ENCODE data around the gene HS3ST1. TPM values are rescaled to one million over a fixed set of nuclear protein-coding genes. Genes with fewer than 3 reads are reported as not detected.
A peak's percentile ranks its signal among the peaks of the same experiment; 100 is the strongest.

The HS3ST1 gene
- total RNA-seq, 1 donor from 2014 or later: not detected

DNA sequence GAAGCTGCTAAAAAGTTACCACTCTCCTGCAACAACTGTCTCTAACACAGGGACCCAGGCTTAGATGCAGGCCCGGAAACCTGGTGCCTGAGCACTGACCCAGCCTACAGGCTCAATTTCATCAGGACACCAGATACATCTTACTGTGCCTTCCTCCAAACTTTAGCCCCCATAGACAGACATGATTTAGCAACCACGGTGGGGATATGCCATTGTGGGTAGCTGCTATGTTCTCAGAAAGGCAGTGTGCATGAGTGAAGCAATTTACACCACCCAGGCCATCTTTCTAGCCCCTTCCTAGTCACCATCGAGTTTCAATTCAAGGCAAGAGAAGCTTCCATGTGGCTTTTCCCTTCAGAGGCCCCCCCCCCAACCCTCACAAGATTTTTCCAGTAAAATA is 2.7 kb downstream of the HS3ST1 start:
- Histone ChIP-seq H3K27ac (no peak overlapping the region), H3K36me3 (no peaks in the 10 kb centered on the region), H3K9me3 (ENCODE audit: low read depth) (no peaks in the 10 kb centered on the region), H3F3A (ENCODE audit: low read depth) (no peaks in the 10 kb centered on the region), H3K27me3 (peaks cover 62% of the 10 kb centered on the region), H3K4me1 (peaks cover 27% of the 10 kb centered on the region), H3K4me3 (no peak overlapping the region), H3K4me2 (no peak overlapping the region), H4K20me1 (ENCODE audit: low read depth) (peaks cover 18% of the 10 kb centered on the region), H2AFZ (replicated peaks) (no peak overlapping the region), H3K9ac (no peak overlapping the region), H3K79me2 (ENCODE audit: low read depth) (no peaks in the 10 kb centered on the region)
- no peak for TF ChIP-seq EZH2phosphoT487 (IDR thresholded peaks at IDR 0.05)
- no peak for TF ChIP-seq EZH2 (IDR thresholded peaks at IDR 0.05)
- TF ChIP-seq CTCF (IDR thresholded peaks at IDR 0.05): no peak
- H3K27ac Mint-ChIP-seq: no peak overlapping the region
- no peak for DNase-seq (ENCODE audit: low spot score)
- H3K36me3 Mint-ChIP-seq: peaks cover under 1% of the 10 kb centered on the region
- peaks cover 28% of the 10 kb centered on the region for H3K27me3 Mint-ChIP-seq (ENCODE audit: insufficient read depth, low read depth)
- no peak overlapping the region for H3K4me3 Mint-ChIP-seq
- no peaks in the 10 kb centered on the region for H3K9me3 Mint-ChIP-seq
- peaks cover 36% of the 10 kb centered on the region for H3K4me1 Mint-ChIP-seq

GRCh38 chr4:11424856-11425255 is 3.8 kb downstream of the HS3ST1 start:
- Mint-ChIP-seq H3K4me3 (no peak overlapping the region), H3K27me3 (ENCODE audit: insufficient read depth, low read depth) (peaks cover 28% of the 10 kb centered on the region), H3K27ac (no peak overlapping the region), H3K4me1 (peaks cover 42% of the 10 kb centered on the region), H3K36me3 (peaks cover 2% of the 10 kb centered on the region), H3K9me3 (no peaks in the 10 kb centered on the region)
- no peak overlapping the region for H3K27ac ChIP-seq
- peaks cover 18% of the 10 kb centered on the region for H4K20me1 ChIP-seq (ENCODE audit: low read depth)
- H3F3A ChIP-seq (ENCODE audit: low read depth): no peaks in the 10 kb centered on the region
- no peaks in the 10 kb centered on the region for H3K36me3 ChIP-seq
- H3K27me3 ChIP-seq: peaks cover 51% of the 10 kb centered on the region
- H3K4me2 ChIP-seq: no peak overlapping the region
- no peak overlapping the region for H3K4me3 ChIP-seq
- H2AFZ ChIP-seq (replicated peaks): no peak overlapping the region
- DNase-seq (ENCODE audit: low spot score): no peak
- no peaks in the 10 kb centered on the region for H3K79me2 ChIP-seq (ENCODE audit: low read depth)
- peaks cover 32% of the 10 kb centered on the region for H3K4me1 ChIP-seq
- no peaks in the 10 kb centered on the region for H3K9me3 ChIP-seq (ENCODE audit: low read depth)
- TF ChIP-seq EZH2phosphoT487 (IDR thresholded peaks at IDR 0.05) (no peak), CTCF (IDR thresholded peaks at IDR 0.05) (no peak), EZH2 (IDR thresholded peaks at IDR 0.05) (no peak)
- no peak overlapping the region for H3K9ac ChIP-seq

GRCh38 chr4:11424000-11424399 is 4.7 kb downstream of the HS3ST1 start:
- Mint-ChIP-seq H3K27ac (no peak overlapping the region), H3K4me1 (peaks cover 42% of the 10 kb centered on the region), H3K36me3 (peaks cover 2% of the 10 kb centered on the region), H3K27me3 (ENCODE audit: insufficient read depth, low read depth) (peaks cover 21% of the 10 kb centered on the region), H3K9me3 (no peaks in the 10 kb centered on the region), H3K4me3 (no peak overlapping the region)
- H4K20me1 ChIP-seq (ENCODE audit: low read depth): peaks cover 18% of the 10 kb centered on the region
- no peaks in the 10 kb centered on the region for H3F3A ChIP-seq (ENCODE audit: low read depth)
- H3K4me3 ChIP-seq: no peak overlapping the region
- TF ChIP-seq CTCF (IDR thresholded peaks at IDR 0.05): peak; percentile 73
- TF ChIP-seq EZH2phosphoT487 (IDR thresholded peaks at IDR 0.05): no peak
- H3K79me2 ChIP-seq (ENCODE audit: low read depth): no peaks in the 10 kb centered on the region
- H3K27ac ChIP-seq: no peak overlapping the region
- peaks cover 32% of the 10 kb centered on the region for H3K4me1 ChIP-seq
- H3K36me3 ChIP-seq: no peaks in the 10 kb centered on the region
- H3K4me2 ChIP-seq: no peak overlapping the region
- no peak overlapping the region for H3K9ac ChIP-seq
- peak; percentile 74 for DNase-seq (ENCODE audit: low spot score)
- no peaks in the 10 kb centered on the region for H3K9me3 ChIP-seq (ENCODE audit: low read depth)
- H3K27me3 ChIP-seq: peaks cover 42% of the 10 kb centered on the region
- H2AFZ ChIP-seq (replicated peaks): no peak overlapping the region
